BE2C (cell line): ENCODE measurements around the gene PEX3.
"Not testable (repeated sequence)": the region's sequence is repeated elsewhere in the genome, so short reads cannot be mapped to it uniquely, and the experiment has no call there.

ENCODE experiments used
- DNase-seq: peaks from one replicate; pipeline ENCODE4 v3.0.0-alpha.2; 2020
- H3K27me3 ChIP-seq: fragments of 250-450 bp; sonication (Bioruptor Pico); 2 replicates; pipeline ENCODE4 v1.5.1; 2020; ENCODE audit warnings: mild to moderate bottlenecking
- H3K36me3 ChIP-seq: fragments of 250-450 bp; sonication (Bioruptor Pico); 2 replicates; pipeline ENCODE4 v1.5.1; 2020; ENCODE audit warnings: mild to moderate bottlenecking
- H3K4me1 ChIP-seq: fragments of 250-450 bp; sonication (Bioruptor Pico); 2 replicates; pipeline ENCODE4 v1.5.1; 2020
- H3K4me3 ChIP-seq: 2 replicates; pipeline ENCODE4 v1.5.1; 2011; ENCODE audit warnings: low read depth, low read length
- H3K9me3 ChIP-seq: fragments of 250-450 bp; sonication (Bioruptor Pico); 2 replicates; pipeline ENCODE4 v1.5.1; 2020
- TF ChIP-seq, protein P1 (sequence below): IDR thresholded peaks from 2 replicates; pipeline ENCODE4 v1.5.1; 2012; ENCODE audit warnings: mild to moderate bottlenecking, low read depth, low read length

The PEX3 gene

DNA sequence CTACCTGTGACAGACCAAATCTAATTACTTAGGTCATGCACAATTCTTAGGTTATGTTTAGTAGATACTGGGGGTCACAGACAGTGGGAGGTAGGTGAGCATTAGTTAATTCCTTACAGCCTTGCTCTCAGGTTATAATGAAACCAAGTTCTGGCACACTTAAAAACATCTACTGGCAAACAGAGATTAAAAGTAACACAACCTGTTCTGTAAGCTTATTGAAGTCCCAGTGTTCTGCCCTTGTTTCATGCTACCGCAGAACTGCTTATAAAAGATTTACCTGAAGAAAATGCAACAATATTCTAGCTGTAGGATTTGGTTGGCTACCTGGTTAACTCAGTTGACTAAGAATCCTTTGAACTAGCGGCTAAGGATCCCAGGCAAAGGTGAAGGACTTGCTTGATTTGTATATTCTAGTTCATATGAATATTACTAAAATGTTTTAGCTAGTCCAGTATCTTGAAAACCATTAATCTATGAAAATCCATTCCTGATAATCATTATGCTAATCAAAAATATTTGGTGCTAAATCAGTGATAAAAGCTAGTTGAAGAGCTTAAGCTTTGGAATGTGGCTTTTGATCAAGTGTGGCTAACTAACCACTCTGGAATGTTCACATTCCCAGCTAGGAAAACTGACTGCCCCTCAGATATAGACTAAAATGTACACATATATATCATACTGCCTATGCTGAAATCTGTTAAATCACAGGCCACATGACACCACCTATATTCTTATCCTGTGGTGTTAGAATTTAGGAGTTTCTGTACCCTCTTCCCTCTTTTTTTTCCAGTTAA is 7.2 kb downstream of the PEX3 start:
- no peak overlapping the region for H3K4me3 ChIP-seq

DNA sequence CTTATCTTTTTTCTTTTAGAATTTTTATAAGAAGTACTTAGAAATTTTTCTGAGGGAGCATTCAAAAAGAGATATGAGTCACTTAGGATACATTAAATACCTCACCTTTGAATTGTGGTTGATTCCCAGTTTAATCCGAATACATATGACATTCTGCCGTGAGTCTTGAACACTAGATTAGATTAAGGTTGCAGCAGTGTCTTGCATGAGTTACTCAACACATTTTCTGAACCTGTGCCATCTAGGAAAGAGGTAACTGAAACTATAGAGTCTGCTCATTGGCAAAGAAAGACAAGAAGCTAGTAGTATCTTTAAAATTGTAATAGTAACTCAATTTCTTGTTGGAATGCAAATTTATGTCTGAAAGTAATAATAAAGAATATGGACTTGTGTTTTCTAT is 14.9 kb downstream of the PEX3 start:
- Histone ChIP-seq H3K4me1 (no peaks in the 10 kb centered on the region), H3K27me3 (no peaks in the 10 kb centered on the region), H3K4me3 (no peak overlapping the region), H3K9me3 (no peaks in the 10 kb centered on the region), H3K36me3 (no peaks in the 10 kb centered on the region; the same call in 1 of the 2 replicates)
- TF ChIP-seq, protein P1, sequence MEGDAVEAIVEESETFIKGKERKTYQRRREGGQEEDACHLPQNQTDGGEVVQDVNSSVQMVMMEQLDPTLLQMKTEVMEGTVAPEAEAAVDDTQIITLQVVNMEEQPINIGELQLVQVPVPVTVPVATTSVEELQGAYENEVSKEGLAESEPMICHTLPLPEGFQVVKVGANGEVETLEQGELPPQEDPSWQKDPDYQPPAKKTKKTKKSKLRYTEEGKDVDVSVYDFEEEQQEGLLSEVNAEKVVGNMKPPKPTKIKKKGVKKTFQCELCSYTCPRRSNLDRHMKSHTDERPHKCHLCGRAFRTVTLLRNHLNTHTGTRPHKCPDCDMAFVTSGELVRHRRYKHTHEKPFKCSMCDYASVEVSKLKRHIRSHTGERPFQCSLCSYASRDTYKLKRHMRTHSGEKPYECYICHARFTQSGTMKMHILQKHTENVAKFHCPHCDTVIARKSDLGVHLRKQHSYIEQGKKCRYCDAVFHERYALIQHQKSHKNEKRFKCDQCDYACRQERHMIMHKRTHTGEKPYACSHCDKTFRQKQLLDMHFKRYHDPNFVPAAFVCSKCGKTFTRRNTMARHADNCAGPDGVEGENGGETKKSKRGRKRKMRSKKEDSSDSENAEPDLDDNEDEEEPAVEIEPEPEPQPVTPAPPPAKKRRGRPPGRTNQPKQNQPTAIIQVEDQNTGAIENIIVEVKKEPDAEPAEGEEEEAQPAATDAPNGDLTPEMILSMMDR, result no peak
- no peak for DNase-seq

More for the DNA sequence above, 7.2 kb downstream of the PEX3 start:
- H3K4me1 ChIP-seq, result no peaks in the 10 kb centered on the region
- no peaks in the 10 kb centered on the region for H3K36me3 ChIP-seq
- TF ChIP-seq, protein P1, result no peak
- H3K9me3 ChIP-seq, result no peaks in the 10 kb centered on the region
- DNase-seq, result no peak
- H3K27me3 ChIP-seq, result no peaks in the 10 kb centered on the region

DNA sequence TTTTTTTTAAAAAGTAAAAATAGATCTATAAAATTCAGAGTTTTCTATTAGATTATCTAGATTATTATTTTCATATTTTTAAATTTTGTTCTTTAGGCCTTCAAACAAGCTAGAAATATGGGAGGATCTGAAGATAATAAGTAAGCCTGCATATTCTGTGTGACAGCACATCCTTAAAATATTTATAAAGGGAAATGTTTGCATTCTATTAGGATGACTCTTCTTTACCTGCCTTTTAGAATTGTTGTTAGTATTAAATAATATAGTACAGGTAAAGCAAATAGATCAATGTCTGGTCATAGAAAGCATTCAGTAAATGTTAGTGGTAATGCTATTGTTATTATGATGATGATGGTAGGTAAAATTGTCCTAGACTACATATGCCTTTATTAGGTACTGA is 17.4 kb downstream of the PEX3 start:
- no peak for DNase-seq
- no peaks in the 10 kb centered on the region; the same call in 1 of the 2 replicates for H3K36me3 ChIP-seq
- H3K4me1 ChIP-seq, result no peaks in the 10 kb centered on the region
- no peak overlapping the region for H3K4me3 ChIP-seq
- TF ChIP-seq, protein P1, result no peak
- no peaks in the 10 kb centered on the region for H3K9me3 ChIP-seq
- no peaks in the 10 kb centered on the region for H3K27me3 ChIP-seq

DNA sequence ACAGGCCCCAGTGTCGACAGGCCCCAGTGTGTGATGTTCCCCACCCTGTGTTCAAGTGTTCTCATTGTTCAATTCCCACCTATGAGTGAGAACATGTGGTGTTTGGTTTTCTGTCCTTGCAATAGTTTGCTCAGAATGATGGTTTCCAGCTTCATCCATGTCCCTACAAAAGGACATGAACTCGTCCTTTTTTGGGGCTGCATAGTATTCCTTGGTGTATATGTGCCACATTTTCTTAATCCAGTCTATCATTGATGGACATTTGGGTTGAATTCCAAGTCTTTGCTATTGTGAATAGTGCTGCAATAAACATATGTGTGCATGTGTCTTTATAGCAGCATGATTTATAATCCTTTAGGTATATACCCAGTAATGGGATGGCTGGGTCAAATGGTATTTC is 18.2 kb downstream of the PEX3 start:
- H3K4me3 ChIP-seq, H3K9me3 ChIP-seq, H3K36me3 ChIP-seq, H3K4me1 ChIP-seq, DNase-seq, H3K27me3 ChIP-seq: not testable (repeated sequence)

DNA sequence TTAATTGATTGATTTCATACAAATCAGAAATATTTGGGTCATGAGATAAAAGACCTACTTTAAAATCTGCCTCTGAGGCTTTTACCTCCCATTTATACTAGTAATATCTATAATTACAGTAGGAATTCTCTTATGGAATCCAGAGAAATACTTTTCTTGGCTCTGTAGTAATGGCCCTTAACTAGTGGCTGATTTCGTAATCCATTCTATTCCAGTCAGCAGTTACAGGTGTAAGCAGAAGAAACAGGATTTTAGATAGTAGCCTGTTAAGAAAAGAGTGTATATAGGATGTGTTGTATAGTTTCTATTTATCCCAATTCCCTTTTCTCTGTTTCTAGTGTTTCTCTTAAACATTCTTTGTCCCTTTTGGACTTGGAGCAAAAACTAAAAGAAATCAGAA is 21.2 kb downstream of the PEX3 start:
- no peak for DNase-seq
- TF ChIP-seq, protein P1, result no peak
- Histone ChIP-seq H3K9me3 (no peaks in the 10 kb centered on the region), H3K36me3 (no peaks in the 10 kb centered on the region), H3K4me3 (no peak overlapping the region), H3K27me3 (no peaks in the 10 kb centered on the region), H3K4me1 (no peaks in the 10 kb centered on the region)

DNA sequence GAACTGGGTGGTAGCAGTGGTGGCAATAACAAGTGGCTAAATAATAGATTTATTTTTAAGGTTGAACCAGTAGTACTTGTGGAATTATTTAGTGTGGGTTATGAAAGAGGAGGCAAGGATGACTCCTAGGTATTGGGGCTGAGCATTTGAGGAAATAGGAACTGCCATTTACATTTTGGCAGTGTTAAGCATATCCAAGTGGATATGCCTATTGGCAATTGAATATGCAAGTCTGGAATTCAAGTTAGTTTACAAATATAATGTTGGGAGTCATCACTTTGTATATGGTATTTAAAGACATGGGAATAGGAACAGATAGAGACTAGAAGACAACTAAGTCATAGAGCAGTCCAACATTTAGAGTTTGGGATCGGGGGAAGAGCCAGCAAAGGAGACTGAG is 25.9 kb downstream of the PEX3 start:
- H3K4me3 ChIP-seq, result no peak overlapping the region
- H3K36me3 ChIP-seq, result no peaks in the 10 kb centered on the region; the same call in 1 of the 2 replicates
- TF ChIP-seq, protein P1, result no peak
- H3K4me1 ChIP-seq, result no peaks in the 10 kb centered on the region
- no peaks in the 10 kb centered on the region for H3K9me3 ChIP-seq
- no peaks in the 10 kb centered on the region for H3K27me3 ChIP-seq
- DNase-seq, result no peak
